Measurements from ENCODE around the gene NUB1.

GRCh38 chr7:151313857-151314256 lies 27.8 kb upstream of the NUB1 start:
- TF ChIP-seq, protein P1, sequence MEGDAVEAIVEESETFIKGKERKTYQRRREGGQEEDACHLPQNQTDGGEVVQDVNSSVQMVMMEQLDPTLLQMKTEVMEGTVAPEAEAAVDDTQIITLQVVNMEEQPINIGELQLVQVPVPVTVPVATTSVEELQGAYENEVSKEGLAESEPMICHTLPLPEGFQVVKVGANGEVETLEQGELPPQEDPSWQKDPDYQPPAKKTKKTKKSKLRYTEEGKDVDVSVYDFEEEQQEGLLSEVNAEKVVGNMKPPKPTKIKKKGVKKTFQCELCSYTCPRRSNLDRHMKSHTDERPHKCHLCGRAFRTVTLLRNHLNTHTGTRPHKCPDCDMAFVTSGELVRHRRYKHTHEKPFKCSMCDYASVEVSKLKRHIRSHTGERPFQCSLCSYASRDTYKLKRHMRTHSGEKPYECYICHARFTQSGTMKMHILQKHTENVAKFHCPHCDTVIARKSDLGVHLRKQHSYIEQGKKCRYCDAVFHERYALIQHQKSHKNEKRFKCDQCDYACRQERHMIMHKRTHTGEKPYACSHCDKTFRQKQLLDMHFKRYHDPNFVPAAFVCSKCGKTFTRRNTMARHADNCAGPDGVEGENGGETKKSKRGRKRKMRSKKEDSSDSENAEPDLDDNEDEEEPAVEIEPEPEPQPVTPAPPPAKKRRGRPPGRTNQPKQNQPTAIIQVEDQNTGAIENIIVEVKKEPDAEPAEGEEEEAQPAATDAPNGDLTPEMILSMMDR (IDR thresholded peaks at IDR 0.05), result no peak
- TF ChIP-seq POLR2A (IDR thresholded peaks at IDR 0.05), result no peak
